ENCODE results near the gene CAMK2B. TPM values are rescaled to one million over a fixed set of nuclear protein-coding genes. Genes with fewer than 3 reads are reported as not detected.

Gene CAMK2B
- total RNA-seq, 4 donors from 2014 or later, result 0.44 to 5.1 (median 0.81) TPM

DNA sequence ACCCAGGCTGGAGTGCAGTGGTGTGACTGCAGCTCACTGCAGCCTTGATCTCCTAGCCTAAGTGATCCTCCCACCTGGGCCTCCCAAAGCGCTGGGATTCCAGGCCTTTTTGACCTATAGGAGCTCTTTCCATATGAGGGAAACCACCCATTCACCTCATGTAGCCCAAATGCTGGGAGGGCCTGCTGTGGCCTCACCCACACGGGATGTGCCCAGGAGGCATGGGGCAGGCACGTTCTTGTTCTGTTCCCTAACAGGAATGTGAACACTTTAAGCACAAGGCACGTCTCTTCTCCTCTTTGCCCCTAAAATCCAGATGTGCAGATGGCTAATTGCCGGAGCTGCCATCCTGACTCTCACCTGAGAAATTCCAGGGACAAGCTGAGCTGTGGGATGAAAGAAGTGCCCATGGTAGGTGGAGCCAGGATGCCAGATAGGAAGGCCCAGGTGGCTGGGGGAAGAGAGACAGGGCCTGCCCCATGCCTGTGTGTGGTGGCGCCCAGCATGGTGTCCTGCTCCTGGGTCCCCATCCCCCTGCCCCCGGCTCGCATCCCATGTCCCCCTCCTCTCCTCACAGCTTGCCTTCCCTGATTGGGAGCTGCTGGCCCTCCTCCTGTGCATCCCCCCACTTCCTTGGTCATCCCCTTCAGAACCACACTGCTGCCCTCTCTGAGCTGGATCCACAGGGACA is 17.3 kb downstream of the CAMK2B start:
- TF ChIP-seq, protein P1, sequence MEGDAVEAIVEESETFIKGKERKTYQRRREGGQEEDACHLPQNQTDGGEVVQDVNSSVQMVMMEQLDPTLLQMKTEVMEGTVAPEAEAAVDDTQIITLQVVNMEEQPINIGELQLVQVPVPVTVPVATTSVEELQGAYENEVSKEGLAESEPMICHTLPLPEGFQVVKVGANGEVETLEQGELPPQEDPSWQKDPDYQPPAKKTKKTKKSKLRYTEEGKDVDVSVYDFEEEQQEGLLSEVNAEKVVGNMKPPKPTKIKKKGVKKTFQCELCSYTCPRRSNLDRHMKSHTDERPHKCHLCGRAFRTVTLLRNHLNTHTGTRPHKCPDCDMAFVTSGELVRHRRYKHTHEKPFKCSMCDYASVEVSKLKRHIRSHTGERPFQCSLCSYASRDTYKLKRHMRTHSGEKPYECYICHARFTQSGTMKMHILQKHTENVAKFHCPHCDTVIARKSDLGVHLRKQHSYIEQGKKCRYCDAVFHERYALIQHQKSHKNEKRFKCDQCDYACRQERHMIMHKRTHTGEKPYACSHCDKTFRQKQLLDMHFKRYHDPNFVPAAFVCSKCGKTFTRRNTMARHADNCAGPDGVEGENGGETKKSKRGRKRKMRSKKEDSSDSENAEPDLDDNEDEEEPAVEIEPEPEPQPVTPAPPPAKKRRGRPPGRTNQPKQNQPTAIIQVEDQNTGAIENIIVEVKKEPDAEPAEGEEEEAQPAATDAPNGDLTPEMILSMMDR (IDR thresholded peaks at IDR 0.05; ENCODE audit: low read depth), result no peak

DNA sequence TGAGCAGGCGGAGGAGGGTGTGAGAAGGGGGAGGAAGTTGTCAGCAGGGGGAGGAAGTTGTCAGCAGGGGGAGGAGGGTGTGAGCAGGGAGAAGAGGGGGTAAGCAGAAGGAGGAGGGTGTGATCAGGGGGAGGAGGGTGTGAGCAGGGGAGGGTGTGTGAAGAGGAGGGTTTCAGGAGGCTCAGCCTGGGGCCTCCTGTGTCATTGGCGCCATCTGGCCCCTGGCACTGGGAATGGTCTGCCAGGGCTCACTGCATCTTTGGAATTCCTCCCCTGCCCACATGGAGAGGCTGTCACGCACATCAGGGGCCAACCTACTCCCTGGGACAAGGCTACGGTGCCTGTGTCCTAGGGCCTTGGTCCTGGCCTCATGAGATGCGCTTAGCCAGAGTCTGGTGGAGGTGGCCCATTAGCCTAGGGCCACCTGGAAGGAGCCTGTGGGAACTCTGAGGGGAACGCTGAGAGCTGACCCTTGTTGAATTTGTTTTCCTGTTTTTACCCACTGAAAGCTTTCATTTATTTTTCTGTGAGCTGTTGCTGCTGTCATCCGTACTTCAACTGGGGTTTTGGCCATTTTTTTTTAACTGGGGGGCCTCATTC is 18.0 kb downstream of the CAMK2B start:
- TF ChIP-seq, protein P1 (IDR thresholded peaks at IDR 0.05; ENCODE audit: low read depth), result no peak

DNA sequence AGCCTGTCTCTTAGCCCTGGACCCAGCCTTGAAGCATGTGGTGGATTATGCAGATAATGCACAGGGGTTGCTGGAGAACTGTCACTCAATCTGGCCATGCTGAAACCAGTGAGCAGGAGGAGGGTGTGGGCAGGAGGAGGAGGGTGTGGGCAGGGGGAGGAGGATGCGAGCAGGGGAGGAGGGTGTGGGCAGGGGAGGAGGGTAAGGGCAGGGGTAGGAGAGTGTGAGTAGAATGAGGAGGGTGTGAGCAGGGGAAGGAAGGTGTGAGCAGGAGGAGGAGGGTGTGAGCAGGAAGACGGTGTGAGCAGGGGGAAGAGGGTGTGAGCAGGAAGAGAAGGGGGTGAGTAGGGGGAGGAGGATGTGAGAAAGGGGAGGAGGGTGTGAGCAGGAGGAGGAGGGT is 18.8 kb downstream of the CAMK2B start:
- TF ChIP-seq, protein P1 (IDR thresholded peaks at IDR 0.05; ENCODE audit: low read depth), result no peak

DNA sequence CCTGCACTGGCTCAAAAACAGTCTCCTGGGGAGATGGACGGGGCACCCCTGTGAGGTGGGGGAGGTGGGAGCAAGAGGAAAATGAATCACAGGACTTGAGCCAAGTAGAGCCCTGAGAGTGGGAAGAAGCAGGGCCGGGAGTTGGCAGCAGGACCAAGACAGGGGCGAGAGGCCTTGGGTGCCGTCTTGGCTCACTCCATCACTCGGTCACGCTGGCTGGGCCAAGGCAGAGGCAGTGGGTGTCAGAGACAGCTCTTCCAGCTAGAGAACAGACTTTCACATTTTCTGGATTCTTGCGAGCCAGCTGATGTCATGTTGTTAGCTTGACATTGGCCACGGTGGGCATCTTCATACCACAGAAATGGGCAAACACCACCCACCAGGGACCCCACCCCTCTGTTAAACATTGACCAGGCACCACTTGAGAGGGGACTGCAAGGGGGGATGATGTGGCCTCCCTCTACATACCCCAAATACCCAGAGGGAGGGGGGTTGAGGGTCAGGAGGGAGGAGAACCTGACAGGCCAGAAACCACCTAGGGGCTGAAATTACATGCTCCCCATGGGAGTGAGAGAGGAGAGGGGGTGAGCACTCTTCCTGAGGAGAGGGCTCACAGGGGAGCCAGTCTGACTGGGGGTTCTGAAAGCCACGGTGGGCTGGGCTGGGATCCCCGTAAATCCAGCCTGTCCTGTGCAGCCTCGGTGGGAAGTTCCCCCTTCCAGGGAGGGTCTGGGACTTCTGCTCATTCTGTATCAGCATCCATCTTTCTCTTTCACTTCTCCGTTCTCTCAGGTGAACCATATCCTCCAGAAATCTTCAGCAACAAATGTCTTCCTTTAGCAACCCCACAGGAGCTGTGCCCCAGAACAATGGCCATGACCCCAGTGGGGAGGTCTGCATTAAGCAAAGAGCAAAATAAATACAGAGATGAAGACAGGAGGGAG is 19.6 kb downstream of the CAMK2B start:
- TF ChIP-seq, protein P1 (IDR thresholded peaks at IDR 0.05; ENCODE audit: low read depth), result no peak

DNA sequence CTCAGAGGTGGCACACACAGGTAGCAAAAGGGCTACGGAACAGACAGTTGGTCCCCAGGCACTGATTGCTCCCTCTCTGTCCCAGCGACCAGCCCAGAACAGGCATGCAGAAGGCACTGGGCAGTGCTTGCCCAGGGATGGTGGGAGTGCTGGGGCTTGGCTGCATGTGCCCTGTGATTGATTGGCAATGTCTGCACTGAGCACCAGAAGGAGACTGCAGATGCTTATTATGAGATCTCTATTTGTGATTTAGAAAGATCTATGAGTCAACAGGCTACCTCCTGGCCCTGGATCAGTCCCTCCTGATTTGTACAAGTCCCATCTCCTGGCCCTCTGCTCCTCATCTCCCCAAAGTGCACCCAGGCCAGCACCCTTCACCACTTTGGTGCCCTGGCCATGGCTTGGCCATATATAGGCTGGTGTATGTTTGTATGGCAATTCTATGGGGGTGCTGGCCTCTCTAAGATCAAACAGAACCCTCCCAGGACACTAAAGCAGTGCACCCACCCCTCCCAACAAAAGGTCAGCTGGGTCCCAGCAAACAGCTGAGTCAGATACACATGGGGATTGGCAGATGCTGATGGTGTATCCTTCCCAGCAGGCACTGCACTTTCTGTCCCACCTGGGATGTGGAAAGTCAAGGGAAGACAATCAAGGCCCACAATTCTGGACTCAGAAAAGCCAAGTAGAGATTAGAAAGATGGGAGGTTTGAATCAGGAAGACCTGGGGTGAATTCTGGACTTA is 30.9 kb downstream of the CAMK2B start:
- TF ChIP-seq, protein P1 (IDR thresholded peaks at IDR 0.05; ENCODE audit: low read depth), result no peak

DNA sequence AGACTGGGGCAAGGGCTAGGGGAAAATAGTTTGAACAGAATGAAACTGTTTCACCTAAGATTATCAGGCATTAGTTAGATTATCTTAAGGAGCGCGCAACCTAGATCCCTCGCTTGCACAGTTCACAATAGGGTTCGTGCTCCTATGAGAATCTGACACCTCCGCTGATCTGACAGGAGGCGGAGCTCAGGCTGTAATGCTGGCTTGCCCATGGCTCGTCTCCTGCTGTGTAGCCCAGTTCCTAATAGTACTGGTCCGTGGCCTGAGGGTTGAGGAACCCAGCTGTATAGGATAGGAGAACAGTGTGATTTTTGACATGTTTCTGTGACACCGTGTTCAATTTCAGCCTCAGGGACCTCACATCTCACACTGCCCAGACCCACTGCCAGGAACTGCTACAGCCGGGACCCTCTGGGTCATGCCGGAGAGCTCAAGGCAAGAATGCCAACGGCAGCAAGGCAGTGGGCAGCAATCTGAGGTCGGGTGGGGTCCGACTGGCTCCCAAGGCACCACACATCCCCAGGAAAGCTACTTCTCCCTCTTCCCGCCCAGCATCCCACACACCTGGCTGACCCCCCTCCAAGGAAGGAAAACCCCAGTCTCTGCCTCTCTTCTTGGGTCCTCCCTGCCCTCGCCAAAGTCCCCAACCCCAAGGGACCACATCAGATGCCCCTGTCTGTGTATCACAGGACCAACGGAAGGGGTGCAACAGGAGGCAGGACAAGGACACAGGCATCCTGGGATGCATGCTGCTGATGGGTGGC is 31.7 kb downstream of the CAMK2B start:
- TF ChIP-seq, protein P1 (IDR thresholded peaks at IDR 0.05; ENCODE audit: low read depth), result no peak

All from subcutaneous adipose tissue (tissue), 4 donors.